ENCODE measurements around the gene ARHGAP31. TPM values are rescaled to one million over a fixed set of nuclear protein-coding genes. Genes with fewer than 3 reads are reported as not detected.
A peak's percentile ranks its signal among the peaks of the same experiment; 100 is the strongest.

Gene ARHGAP31
- total RNA-seq, 1 donor, result 15.1 TPM

DNA sequence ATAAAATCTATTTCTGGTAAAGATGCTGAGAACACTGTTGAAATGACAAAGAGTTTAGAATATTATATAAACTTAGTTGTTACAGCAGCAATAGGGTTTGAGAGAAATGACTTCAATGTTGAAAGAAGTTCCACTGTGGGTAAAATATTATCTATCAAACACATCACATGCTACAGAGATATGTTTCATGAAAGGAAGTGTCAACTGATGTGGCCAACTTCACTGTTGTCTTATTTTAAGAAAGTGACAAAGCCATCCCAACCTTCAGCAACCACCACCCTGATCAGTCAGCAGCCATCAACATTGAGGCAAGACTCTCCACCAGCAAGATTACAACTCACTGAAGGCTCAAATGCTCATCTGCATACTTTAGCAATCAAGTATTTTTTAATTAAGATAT is 149.0 kb downstream of the ARHGAP31 start:
- DNase-seq (ENCODE audit: low read depth), result no peak
- H3K4me3 ChIP-seq (ENCODE audit: low read depth, low read length), result no peak overlapping the region

DNA sequence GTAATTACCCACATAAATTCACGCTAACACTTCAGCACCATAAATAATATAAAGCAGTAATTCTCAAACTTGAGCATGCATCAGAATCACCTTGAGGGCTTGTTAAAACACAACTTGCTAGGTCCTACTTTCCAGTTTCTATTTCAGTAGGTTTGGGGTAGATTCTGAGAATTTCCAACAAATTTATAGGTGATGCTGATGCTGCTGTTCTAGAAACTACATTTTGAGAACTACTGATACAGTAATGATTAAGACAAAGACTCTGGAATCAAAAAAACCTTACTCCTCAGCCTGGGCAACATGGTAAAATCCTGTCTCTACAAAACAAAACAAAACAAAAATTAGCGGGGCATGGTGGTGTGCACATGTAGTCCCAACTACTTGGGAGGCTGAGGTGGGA is 150.4 kb downstream of the ARHGAP31 start:
- no peak overlapping the region for H3K4me3 ChIP-seq (ENCODE audit: low read depth, low read length)
- DNase-seq (ENCODE audit: low read depth), result no peak
- TF ChIP-seq, protein P1, sequence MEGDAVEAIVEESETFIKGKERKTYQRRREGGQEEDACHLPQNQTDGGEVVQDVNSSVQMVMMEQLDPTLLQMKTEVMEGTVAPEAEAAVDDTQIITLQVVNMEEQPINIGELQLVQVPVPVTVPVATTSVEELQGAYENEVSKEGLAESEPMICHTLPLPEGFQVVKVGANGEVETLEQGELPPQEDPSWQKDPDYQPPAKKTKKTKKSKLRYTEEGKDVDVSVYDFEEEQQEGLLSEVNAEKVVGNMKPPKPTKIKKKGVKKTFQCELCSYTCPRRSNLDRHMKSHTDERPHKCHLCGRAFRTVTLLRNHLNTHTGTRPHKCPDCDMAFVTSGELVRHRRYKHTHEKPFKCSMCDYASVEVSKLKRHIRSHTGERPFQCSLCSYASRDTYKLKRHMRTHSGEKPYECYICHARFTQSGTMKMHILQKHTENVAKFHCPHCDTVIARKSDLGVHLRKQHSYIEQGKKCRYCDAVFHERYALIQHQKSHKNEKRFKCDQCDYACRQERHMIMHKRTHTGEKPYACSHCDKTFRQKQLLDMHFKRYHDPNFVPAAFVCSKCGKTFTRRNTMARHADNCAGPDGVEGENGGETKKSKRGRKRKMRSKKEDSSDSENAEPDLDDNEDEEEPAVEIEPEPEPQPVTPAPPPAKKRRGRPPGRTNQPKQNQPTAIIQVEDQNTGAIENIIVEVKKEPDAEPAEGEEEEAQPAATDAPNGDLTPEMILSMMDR (IDR thresholded peaks at IDR 0.05; ENCODE audit: insufficient read depth, low read depth, low read length), result no peak

More for the DNA sequence above, 149.0 kb downstream of the ARHGAP31 start:
- TF ChIP-seq, protein P1 (IDR thresholded peaks at IDR 0.05; ENCODE audit: insufficient read depth, low read depth, low read length), result no peak

DNA sequence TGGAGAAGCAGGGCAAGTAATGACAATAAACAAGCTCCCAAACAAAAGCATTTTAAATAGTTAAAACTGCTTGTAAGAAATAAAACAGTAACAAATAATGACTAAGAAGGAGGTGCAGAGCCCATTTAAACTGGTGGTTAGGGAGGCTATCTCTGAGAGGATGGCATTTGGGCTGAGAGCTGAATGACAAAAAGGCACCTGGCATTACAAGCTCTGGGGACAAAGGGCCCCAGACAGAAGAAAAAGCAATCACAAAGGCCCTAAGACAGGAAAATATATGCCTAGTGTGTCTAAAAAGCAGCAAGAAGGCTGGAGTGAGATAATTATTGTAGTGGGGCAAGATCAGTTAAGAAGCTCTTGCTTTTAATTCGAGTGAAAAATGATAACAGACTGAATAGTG is 159.6 kb downstream of the ARHGAP31 start:
- TF ChIP-seq, protein P1 (IDR thresholded peaks at IDR 0.05; ENCODE audit: insufficient read depth, low read depth, low read length), result no peak
- H3K4me3 ChIP-seq (ENCODE audit: low read depth, low read length), result no peak overlapping the region
- DNase-seq (ENCODE audit: low read depth), result no peak

DNA sequence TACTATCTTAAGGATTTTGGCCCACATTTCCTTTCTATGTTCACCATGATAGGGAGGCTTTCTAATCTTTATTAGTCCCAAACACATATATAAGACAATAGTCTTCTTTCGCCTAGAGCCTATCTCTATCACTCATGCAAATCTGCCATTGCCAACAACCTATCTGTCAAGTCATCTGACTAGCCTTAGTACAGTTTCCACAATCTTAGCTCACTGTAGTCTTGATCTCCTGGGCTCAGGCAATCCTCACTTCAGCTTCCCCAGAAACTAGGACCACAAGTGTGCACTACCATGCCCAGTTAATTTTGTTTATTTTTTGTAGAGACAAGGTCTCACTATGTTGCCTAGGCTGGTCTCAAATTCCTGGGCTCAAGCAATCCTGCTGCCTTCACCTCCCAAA is 162.3 kb downstream of the ARHGAP31 start:
- TF ChIP-seq, protein P1 (IDR thresholded peaks at IDR 0.05; ENCODE audit: insufficient read depth, low read depth, low read length), result no peak

DNA sequence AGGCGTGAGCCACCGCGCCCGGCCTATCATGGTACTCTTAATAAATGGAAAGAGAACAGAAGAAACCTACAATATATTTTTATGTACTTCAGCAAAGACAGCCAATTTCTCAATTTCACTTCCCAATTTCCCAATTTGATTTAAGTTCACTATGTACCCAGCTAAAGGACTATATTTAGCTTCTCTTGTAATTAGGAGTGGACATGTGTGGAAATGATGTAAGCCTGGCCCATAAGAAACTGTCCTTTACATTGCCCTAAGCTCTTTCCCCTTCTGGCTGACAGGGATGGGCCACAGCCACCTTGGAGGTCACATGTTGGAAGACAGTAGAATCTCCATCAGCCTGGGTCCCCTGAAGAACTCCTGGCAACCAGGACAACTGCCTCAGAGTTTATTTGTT is 163.1 kb downstream of the ARHGAP31 start:
- peak; percentile 14 for DNase-seq (ENCODE audit: low read depth)
- TF ChIP-seq, protein P1 (IDR thresholded peaks at IDR 0.05; ENCODE audit: insufficient read depth, low read depth, low read length), result no peak
- H3K4me3 ChIP-seq (ENCODE audit: low read depth, low read length), result no peak overlapping the region

More for the DNA sequence above, 162.3 kb downstream of the ARHGAP31 start:
- no peak for DNase-seq (ENCODE audit: low read depth)
- H3K4me3 ChIP-seq (ENCODE audit: low read depth, low read length), result no peak overlapping the region

DNA sequence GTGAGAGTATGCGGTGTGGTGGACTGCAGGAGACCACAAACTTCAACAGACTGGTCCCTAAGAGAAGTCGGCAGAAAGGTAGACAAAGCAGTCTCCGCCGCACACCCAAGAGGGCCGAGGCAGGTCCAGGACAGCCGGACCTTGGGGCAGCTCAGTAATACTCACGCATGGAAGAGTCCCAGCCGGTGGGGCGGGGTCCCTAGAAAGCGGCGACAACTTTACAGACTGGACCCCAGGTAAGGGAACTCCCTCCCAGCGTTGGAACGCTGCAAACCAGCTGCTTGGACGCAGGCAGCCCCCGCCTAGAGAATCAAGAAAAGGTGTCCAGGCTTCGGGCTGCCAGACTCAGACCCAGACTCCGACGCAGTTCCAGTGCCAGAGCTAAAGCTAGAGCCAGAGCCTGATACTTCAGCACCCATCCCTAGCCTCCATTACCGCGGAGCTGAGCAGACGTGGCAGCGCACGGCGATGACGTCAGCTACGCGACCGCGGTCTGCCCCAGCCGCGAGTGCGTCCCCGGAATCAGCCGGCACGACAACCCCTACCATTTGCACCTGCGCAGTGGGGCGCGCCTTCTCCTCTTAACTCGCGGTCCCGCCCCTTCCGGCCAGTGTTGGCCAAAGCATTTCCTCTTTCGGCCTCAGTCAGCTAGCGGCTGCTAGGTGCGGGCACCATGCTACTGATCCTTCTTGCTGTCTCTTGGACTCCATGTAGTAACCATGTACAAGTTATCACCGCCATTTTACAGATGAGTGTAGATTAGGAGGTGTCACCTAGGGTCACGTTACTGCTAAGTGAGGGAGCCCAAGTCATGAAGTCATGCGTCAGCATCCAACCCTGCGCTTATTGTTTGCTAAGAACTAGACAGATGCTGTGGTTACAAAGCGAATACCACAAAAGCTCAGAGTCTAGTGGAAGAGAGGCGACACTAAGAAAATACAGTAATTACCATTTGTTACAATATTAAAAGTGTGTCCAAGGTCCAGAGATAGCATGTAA is 169.3 kb downstream of the ARHGAP31 start, which contains the start of gene TMEM39A:
TSS of gene TMEM39A (minus strand) at position 445 of the 999 bp plus-strand sequence. CDS start 1,541 bp downstream, outside the sequence.
- H3K4me3 ChIP-seq (ENCODE audit: low read depth, low read length), result peak within 1 kb of the TSS; percentile 100
- DNase-seq (ENCODE audit: low read depth), result peak; percentile 98
- TF ChIP-seq, protein P1 (IDR thresholded peaks at IDR 0.05; ENCODE audit: insufficient read depth, low read depth, low read length), result no peak

All from fibroblast of villous mesenchyme (primary cell).